WTC11 (cell line): ENCODE measurements around the gene NCOA1. TPM values are rescaled to one million over a fixed set of nuclear protein-coding genes. Genes with fewer than 3 reads are reported as not detected.

Source experiments
- ATAC-seq: fragments of 200-7000 bp; cut with Tn5 transposase; 2 replicates; pipeline ENCODE4 v1.10.0; 2021; ENCODE audit warnings: mild to moderate bottlenecking, moderate library complexity
- CTCF ChIA-PET: fragments of 300-600 bp; sonication (Branson Sonifier 250); formaldehyde crosslinking; loops from one replicate; lab custom pipeline; 2021; ENCODE audit warnings: antibody characterized with exemption; lab: Charles Lee
- POLR2A ChIA-PET: fragments of 350-600 bp; sonication (Branson Sonifier 250); formaldehyde crosslinking; loops from one replicate; lab custom pipeline; 2021; ENCODE audit warnings: antibody characterized with exemption; lab: Charles Lee
- DNase-seq: peaks from one replicate; pipeline ENCODE4 v3.0.0; 2021; ENCODE audit warnings: low spot score
- H3K27ac Mint-ChIP-seq: 2 replicates; pipeline ENCODE4 v1.8.0; 2021; ENCODE audit warnings: mixed read lengths
- H3K27me3 Mint-ChIP-seq: 2 replicates; pipeline ENCODE4 v1.8.0; 2021; ENCODE audit warnings: low read depth, mild to moderate bottlenecking, moderate library complexity, mixed read lengths
- H3K36me3 Mint-ChIP-seq: 2 replicates; pipeline ENCODE4 v1.8.0; 2021; ENCODE audit warnings: mixed read lengths
- H3K4me1 Mint-ChIP-seq: 2 replicates; pipeline ENCODE4 v1.8.0; 2022; ENCODE audit warnings: mixed read lengths
- H3K4me3 Mint-ChIP-seq: 2 replicates; pipeline ENCODE4 v1.8.0; 2021; ENCODE audit warnings: mild to moderate bottlenecking, moderate library complexity, mixed read lengths
- H3K9me3 Mint-ChIP-seq: 2 replicates; pipeline ENCODE4 v1.8.0; 2021; ENCODE audit warnings: mixed read lengths
- ATF2 ChIP-seq: sonication (generic); formaldehyde crosslinking; IDR thresholded peaks from 2 replicates; pipeline ENCODE4 v1.8.1; 2022; ENCODE audit warnings: low read depth, missing genetic modification reagents, borderline replicate concordance
- ATF3 ChIP-seq: sonication (generic); formaldehyde crosslinking; conservative IDR thresholded peaks from 2 replicates; pipeline ENCODE4 v1.8.1; 2022; ENCODE audit warnings: mild to moderate bottlenecking, missing genetic modification reagents
- CDX4 ChIP-seq: fragments of 250-450 bp; sonication (Bioruptor Pico); IDR thresholded peaks from 2 replicates; pipeline ENCODE4 v1.9.0; 2021; ENCODE audit warnings: moderate library complexity, mild to moderate bottlenecking, inconsistent platforms, borderline replicate concordance
- CREB1 ChIP-seq: sonication (generic); formaldehyde crosslinking; IDR thresholded peaks from 2 replicates; pipeline ENCODE4 v1.8.0; 2023; ENCODE audit warnings: mild to moderate bottlenecking, missing genetic modification reagents
- CREM ChIP-seq: sonication (generic); formaldehyde crosslinking; IDR thresholded peaks from 2 replicates; pipeline ENCODE4 v1.8.1; 2022; ENCODE audit warnings: mild to moderate bottlenecking, missing genetic modification reagents, moderate library complexity
- FOXJ3 ChIP-seq: sonication (generic); formaldehyde crosslinking; IDR thresholded peaks from 2 replicates; pipeline ENCODE4 v1.9.0; 2021; ENCODE audit warnings: missing genetic modification reagents, mild to moderate bottlenecking, borderline replicate concordance
- HMGXB4 ChIP-seq: sonication (generic); formaldehyde crosslinking; IDR thresholded peaks from 2 replicates; pipeline ENCODE4 v1.8.1; 2023; ENCODE audit warnings: mild to moderate bottlenecking, moderate library complexity, missing genetic modification reagents
- JAZF1 ChIP-seq: fragments of 250-450 bp; sonication (Bioruptor Pico); IDR thresholded peaks from 2 replicates; pipeline ENCODE4 v1.9.0; 2021; ENCODE audit warnings: moderate library complexity, mild to moderate bottlenecking, inconsistent platforms
- MXD4 ChIP-seq: fragments of 250-450 bp; sonication (Bioruptor Pico); IDR thresholded peaks from 2 replicates; pipeline ENCODE4 v1.8.0; 2021; ENCODE audit warnings: mild to moderate bottlenecking, moderate library complexity, borderline replicate concordance
- NFYB ChIP-seq: sonication (generic); formaldehyde crosslinking; conservative IDR thresholded peaks from 2 replicates; pipeline ENCODE4 v1.8.0; 2022; ENCODE audit warnings: low read depth, missing genetic modification reagents
- OVOL2 ChIP-seq: fragments of 250-450 bp; sonication (Bioruptor Pico); IDR thresholded peaks from 2 replicates; pipeline ENCODE4 v1.9.0; 2021; ENCODE audit warnings: mild to moderate bottlenecking, borderline replicate concordance
- PRRX2 ChIP-seq: fragments of 250-450 bp; sonication (Bioruptor Pico); IDR thresholded peaks from 2 replicates; pipeline ENCODE4 v1.8.0; 2021; ENCODE audit warnings: mild to moderate bottlenecking
- SMAD4 ChIP-seq: sonication (generic); formaldehyde crosslinking; IDR thresholded peaks from 2 replicates; pipeline ENCODE4 v1.8.0; 2022; ENCODE audit warnings: mild to moderate bottlenecking, missing genetic modification reagents
- SOX15 ChIP-seq: fragments of 250-450 bp; sonication (Bioruptor Pico); IDR thresholded peaks from 2 replicates; pipeline ENCODE4 v1.9.0; 2021; ENCODE audit warnings: mild to moderate bottlenecking
- STAT6 ChIP-seq: sonication (generic); formaldehyde crosslinking; conservative IDR thresholded peaks from 2 replicates; pipeline ENCODE4 v1.8.1; 2023; ENCODE audit warnings: mild to moderate bottlenecking, low read depth, missing genetic modification reagents, moderate library complexity
- TCF7 ChIP-seq: sonication (generic); formaldehyde crosslinking; IDR thresholded peaks from 2 replicates; pipeline ENCODE4 v1.8.0; 2022; ENCODE audit warnings: mild to moderate bottlenecking, low read depth, missing genetic modification reagents, moderate library complexity
- TEAD4 ChIP-seq: sonication (generic); formaldehyde crosslinking; IDR thresholded peaks from 2 replicates; pipeline ENCODE4 v1.8.0; 2022; ENCODE audit warnings: mild to moderate bottlenecking, missing genetic modification reagents
- ZBTB43 ChIP-seq: sonication (generic); formaldehyde crosslinking; IDR thresholded peaks from 2 replicates; pipeline ENCODE4 v1.8.1; 2023; ENCODE audit warnings: mild to moderate bottlenecking, missing genetic modification reagents
- ZNF121 ChIP-seq: sonication (generic); formaldehyde crosslinking; IDR thresholded peaks from 2 replicates; pipeline ENCODE4 v1.8.0; 2023; ENCODE audit warnings: missing genetic modification reagents
- ZNF219 ChIP-seq: sonication (generic); formaldehyde crosslinking; IDR thresholded peaks from 2 replicates; pipeline ENCODE4 v1.8.0; 2023; ENCODE audit warnings: missing genetic modification reagents, mild to moderate bottlenecking, borderline replicate concordance
- ZNF232 ChIP-seq: sonication (generic); formaldehyde crosslinking; IDR thresholded peaks from 2 replicates; pipeline ENCODE4 v1.8.0; 2022; ENCODE audit warnings: mild to moderate bottlenecking, missing genetic modification reagents
- ZNF263 ChIP-seq: sonication (generic); formaldehyde crosslinking; IDR thresholded peaks from 2 replicates; pipeline ENCODE4 v1.8.1; 2022; ENCODE audit warnings: low read depth, mild to moderate bottlenecking, moderate library complexity, missing genetic modification reagents
- ZNF532 ChIP-seq: fragments of 250-450 bp; sonication (Bioruptor Pico); IDR thresholded peaks from 2 replicates; pipeline ENCODE4 v1.9.0; 2021; ENCODE audit warnings: mild to moderate bottlenecking, borderline replicate concordance
- total RNA-seq: library from RNA; stranded (reverse); gene quantifications from 3 replicates; pipeline ENCODE4 v1.2.3, GENCODE V29; 2021

The NCOA1 gene
- total RNA-seq, 1 experiment from 2014 or later = 16.9 TPM

- no peaks in the 10 kb centered on the region for H3K27me3 Mint-ChIP-seq
- no peaks in the 10 kb centered on the region for H3K36me3 Mint-ChIP-seq
- TF ChIP-seq OVOL2 = no peak
- no peak for TF ChIP-seq ATF2 (CRISPR knock-in tag)
- no peak for TF ChIP-seq ZNF232 (CRISPR knock-in tag)
- TF ChIP-seq JAZF1 = no peak
- no peak for TF ChIP-seq TCF7 (CRISPR knock-in tag)
- TF ChIP-seq MXD4 (CRISPR knock-in tag) = no peak
- no peak for TF ChIP-seq HMGXB4
- no peak for TF ChIP-seq STAT6 (CRISPR knock-in tag)
- TF ChIP-seq FOXJ3 (CRISPR knock-in tag) = no peak
- TF ChIP-seq CREB1 = no peak
- TF ChIP-seq ZNF263 = no peak
- no peak for TF ChIP-seq ZNF532
- TF ChIP-seq CREM (CRISPR knock-in tag) = no peak
- TF ChIP-seq ZBTB43 (CRISPR knock-in tag) = no peak
- H3K9me3 Mint-ChIP-seq = no peaks in the 10 kb centered on the region
- ATAC-seq (no peak), DNase-seq (no peak)
- H3K4me1 Mint-ChIP-seq = peaks cover 5% of the 10 kb centered on the region; the same call in 1 of the 2 replicates
- CTCF ChIA-PET = no interaction called here
- H3K27ac Mint-ChIP-seq = no peak overlapping the region
- POLR2A ChIA-PET = no interaction called here
- H3K4me3 Mint-ChIP-seq = no peak overlapping the region
Observed at GRCh38 chr2:24623535-24623934, 132.5 kb downstream of the NCOA1 start.

- ChIA-PET POLR2A (interaction anchor here (0.7 kb wide), 1 partner anchor 137 kb away, joined by 3 read pairs; no protein-coding TSS in a partner anchor), CTCF (no interaction called here)
- no peaks in the 10 kb centered on the region for H3K27me3 Mint-ChIP-seq
- H3K36me3 Mint-ChIP-seq = no peaks in the 10 kb centered on the region
- no peaks in the 10 kb centered on the region for H3K9me3 Mint-ChIP-seq
- peaks cover 5% of the 10 kb centered on the region; the same call in 1 of the 2 replicates for H3K4me1 Mint-ChIP-seq
- TF ChIP-seq SOX15 (CRISPR knock-in tag) = no peak
- no peak for TF ChIP-seq PRRX2 (CRISPR knock-in tag)
- no peak for TF ChIP-seq FOXJ3 (CRISPR knock-in tag)
- TF ChIP-seq ZNF121 = no peak
- TF ChIP-seq ATF3 = no peak
- TF ChIP-seq SMAD4 = no peak
- no peak for TF ChIP-seq TEAD4
- TF ChIP-seq ZNF219 (CRISPR knock-in tag) = no peak
- no peak for TF ChIP-seq CDX4 (CRISPR knock-in tag)
- TF ChIP-seq NFYB (CRISPR knock-in tag) = no peak
- H3K4me3 Mint-ChIP-seq = no peak overlapping the region
- no peak overlapping the region for H3K27ac Mint-ChIP-seq
- no peak for ATAC-seq
- DNase-seq = no peak
Observed at GRCh38 chr2:24625728-24626127, 134.7 kb downstream of the NCOA1 start.
